ENCODE data around the gene MYMK. TPM values are rescaled to one million over a fixed set of nuclear protein-coding genes. Genes with fewer than 3 reads are reported as not detected.
"Not testable (repeated sequence)": the region's sequence is repeated elsewhere in the genome, so short reads cannot be mapped to it uniquely, and the experiment has no call there.

The MYMK gene
- not detected for polyA plus RNA-seq

DNA sequence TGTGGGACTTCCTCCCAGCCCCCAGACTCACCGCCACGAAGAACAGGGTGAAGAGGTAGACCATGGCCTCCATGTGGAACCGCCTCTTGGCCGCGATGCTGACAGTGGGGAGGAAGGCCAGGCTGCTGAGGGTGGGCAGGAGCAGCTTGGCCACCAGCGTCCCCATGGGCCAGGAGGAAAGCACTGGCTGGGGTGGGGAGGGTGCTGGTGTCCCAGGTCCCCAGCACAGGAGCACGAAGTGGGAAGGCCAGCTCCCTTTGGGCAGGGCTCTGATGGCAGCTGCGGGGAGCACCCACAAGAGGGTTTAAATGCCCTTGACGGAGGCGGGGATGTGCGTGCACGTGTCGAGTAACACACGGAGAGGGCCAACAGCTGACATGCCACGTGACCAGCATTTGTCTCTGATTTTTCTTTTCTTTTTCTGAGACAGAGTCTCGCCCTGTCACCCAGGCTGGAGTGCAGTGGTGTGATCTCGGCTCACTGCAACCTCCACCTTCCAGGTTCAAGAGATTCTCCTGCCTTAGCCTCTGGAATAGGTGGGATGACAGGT lies at the start of gene MYMK:
Gene MYMK, minus strand, starts transcription at position 281 of the 550 bp plus-strand sequence. Its CDS starts 115 bp downstream, at position 166.
- WGBS, 3 donors: 93 to 95% (median 95%) methylated on average over 17 of the region's 17 CpGs
- no peak within 1 kb of the TSS for H3K27ac ChIP-seq (ENCODE audit: low read depth, low read length)

DNA sequence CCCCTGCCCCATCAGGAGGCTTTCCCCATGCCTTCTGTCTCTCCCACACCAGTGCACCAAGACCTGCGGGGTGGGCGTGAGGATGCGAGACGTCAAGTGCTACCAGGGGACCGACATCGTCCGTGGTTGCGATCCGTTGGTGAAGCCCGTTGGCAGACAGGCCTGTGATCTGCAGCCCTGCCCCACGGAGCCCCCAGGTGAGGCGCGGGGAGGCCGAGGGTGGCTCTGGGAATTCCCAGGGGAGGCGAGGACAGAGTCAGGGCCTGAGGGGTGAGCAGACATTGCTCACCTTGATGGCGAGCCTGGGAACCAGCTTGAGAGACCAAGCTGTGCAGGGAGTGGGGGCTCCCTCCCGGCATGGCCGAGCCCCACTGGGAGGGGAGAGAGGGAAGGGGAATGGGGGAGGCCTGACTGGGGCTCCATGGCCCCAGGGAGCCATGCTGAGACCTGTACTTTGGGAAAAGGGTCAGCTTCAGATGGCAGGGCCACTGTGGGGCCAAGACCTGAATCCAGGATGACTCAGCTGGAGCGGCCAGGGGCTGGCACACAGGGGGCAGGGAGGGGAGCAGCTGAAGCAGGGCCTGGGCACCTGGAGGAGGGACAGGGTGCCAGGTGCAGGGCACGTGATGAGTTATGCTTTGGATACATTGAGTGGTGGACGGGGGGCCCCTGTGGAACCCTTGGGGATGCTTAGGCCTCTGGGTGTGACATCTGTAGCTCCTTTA lies 49.2 kb upstream of the MYMK start:
- 87 to 92% (median 92%) methylated on average over 20 to 21 of the region's 21 CpGs for WGBS, 3 donors
- H3K27ac ChIP-seq (ENCODE audit: low read depth, low read length): no peak overlapping the region

DNA sequence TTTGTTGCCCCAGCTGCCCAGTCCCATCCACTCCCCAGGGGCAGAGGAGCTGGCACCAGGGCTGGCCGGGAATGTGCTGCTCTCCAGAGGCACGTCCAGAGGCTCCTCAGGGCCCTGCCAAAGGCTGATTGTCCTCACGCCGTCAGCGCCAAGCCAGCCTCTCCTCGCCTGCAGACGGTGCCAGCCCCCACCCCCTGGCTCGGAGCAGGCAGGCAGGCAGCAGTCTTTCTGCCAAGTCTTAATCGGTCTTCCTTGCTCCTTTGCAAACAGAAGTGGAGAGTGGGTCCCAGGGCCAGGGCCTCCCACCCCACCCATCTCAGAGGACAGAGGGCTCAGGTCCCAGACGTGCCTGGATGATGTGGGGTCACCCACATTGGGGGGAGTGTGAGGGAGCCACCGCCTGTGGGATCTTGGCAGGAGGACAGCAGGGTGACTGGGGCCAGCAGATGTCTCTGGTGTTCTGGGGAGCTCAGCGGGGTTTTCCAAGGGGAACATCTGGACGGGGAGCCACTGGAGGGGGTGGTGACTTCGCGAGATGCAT lies 48.1 kb upstream of the MYMK start:
- H3K27ac ChIP-seq (ENCODE audit: low read depth, low read length): no peak overlapping the region
- 46 to 54% (median 48%) methylated on average over 15 of the region's 15 CpGs for WGBS, 3 donors

DNA sequence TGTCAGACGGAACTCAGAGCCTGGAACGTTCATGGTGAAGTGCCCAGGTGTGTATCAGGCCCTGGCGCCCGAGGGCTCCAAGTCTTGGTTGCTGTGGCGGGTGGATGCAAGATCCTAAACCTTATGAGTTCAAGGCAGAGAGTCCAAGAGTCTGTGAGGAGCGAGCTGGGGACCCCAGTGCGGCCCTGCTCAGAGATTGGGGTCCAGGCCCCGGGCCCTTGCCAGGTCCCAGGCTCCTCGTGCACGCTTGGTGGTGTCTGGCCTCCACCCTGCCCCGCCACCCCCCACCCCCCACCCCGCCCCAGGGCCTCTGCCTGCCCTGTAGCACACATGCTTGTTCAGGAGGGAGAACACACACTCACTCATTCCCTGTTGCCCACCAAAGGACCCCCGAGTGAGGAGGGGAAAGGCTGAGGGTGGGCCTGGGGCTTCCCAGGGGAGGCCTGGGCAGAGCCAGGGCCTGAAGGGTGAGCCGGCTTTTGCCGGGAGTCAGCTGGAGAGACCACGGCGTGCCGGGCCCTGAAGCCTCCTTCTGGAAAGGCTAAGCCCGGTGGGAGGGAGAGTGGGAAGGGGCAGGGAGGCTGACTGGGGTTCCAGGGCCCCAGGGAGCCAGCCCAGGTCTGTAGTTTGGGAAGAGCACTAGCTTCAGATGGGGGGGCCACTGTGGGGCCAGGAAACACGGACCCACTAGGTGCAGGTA lies 47.3 kb upstream of the MYMK start:
- WGBS, 3 donors: 78 to 87% (median 86%) methylated on average over 15 to 20 of the region's 20 CpGs
- H3K27ac ChIP-seq (ENCODE audit: low read depth, low read length): no peak overlapping the region

DNA sequence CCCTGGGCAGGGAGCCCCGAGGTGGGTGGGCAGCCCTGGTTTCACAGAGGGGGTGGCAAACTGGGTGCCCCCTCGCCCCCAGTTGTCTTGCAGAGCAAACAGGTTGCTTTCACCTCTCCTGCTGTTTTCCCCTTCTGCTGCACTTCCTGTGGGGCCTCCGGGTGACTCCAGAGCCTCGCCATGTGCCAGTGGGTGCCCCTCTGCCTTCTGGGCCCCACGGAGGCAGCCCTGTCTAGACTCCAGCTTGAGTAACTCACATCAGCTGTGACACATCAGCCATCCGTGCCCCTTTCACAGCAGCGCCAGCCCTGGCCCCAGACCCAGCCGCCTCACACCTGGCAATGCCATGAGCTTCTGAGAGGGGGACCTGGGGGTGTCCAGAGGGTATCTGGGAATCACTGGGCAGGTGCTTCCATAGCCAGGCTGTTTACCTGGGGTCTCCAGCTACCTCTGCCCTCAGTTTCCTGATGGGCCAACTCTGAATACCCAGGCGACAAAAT lies 46.7 kb upstream of the MYMK start:
- 75 to 84% (median 75%) methylated on average over 8 to 9 of the region's 9 CpGs for WGBS, 3 donors
- no peak overlapping the region for H3K27ac ChIP-seq (ENCODE audit: low read depth, low read length)

GRCh38 chr9:133570691-133571080 lies 45.9 kb upstream of the MYMK start:
- no peak overlapping the region for H3K27ac ChIP-seq (ENCODE audit: low read depth, low read length)
- 76 to 83% (median 77%) methylated on average over 16 of the region's 16 CpGs for WGBS, 3 donors

GRCh38 chr9:133569891-133570690 lies 45.3 kb upstream of the MYMK start:
- 58 to 72% (median 66%) methylated on average over 36 of the region's 36 CpGs for WGBS, 3 donors
- no peak overlapping the region for H3K27ac ChIP-seq (ENCODE audit: low read depth, low read length)

GRCh38 chr9:133569121-133569785 lies 44.5 kb upstream of the MYMK start:
- H3K27ac ChIP-seq (ENCODE audit: low read depth, low read length): no peak overlapping the region
- WGBS, 3 donors: 80 to 89% (median 86%) methylated on average over 14 of the region's 14 CpGs

DNA sequence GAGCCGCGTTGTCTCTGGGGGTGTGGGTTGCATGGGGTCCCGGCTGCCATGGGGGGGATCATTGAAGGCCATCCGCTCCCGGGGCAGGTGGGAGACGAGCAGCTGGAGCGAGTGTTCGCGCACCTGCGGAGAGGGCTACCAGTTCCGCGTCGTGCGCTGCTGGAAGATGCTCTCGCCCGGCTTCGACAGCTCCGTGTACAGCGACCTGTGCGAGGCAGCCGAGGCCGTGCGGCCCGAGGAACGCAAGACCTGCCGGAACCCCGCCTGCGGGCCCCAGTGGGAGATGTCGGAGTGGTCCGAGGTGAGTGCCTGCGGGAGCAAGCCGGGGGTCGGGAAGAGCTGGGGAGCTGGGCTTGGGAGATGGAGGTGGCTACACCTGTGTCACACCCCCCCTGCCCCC lies 43.4 kb upstream of the MYMK start:
- WGBS, 3 donors: 80 to 94% (median 93%) methylated on average over 31 to 33 of the region's 33 CpGs
- no peak overlapping the region for H3K27ac ChIP-seq (ENCODE audit: low read depth, low read length)

DNA sequence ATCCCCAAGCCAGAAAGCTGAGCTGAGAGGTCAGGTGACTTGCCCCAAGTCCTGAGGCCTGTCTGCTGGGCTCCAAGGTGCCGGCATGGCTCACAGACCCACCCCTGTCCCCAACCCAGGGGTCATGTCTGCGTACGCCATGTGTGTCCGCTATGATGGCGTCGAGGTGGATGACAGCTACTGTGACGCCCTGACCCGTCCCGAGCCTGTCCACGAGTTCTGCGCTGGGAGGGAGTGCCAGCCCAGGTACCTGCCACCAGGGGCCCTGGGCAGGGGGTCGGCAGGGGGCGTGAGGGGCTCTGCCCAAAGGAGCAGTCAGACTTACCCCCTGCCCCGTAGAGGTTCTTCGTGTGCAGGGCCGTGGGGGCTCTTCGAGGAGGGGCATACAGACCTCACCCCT lies 42.1 kb upstream of the MYMK start:
- WGBS, 3 donors: 82 to 94% (median 93%) methylated on average over 17 of the region's 17 CpGs
- no peak overlapping the region for H3K27ac ChIP-seq (ENCODE audit: low read depth, low read length)

- H3K27ac ChIP-seq (ENCODE audit: low read depth, low read length): no peak overlapping the region
- WGBS, 3 donors: 82 to 93% (median 89%) methylated on average over 14 of the region's 14 CpGs
Measured at GRCh38 chr9:133566382-133566781, 41.6 kb upstream of the MYMK start.

GRCh38 chr9:133564451-133565116 lies 39.8 kb upstream of the MYMK start:
- WGBS, 3 donors: 63 to 81% (median 69%) methylated on average over 11 of the region's 11 CpGs
- H3K27ac ChIP-seq (ENCODE audit: low read depth, low read length): no peak overlapping the region

- H3K27ac ChIP-seq (ENCODE audit: low read depth, low read length): not testable (repeated sequence)
Measured at GRCh38 chr9:133563814-133564213, 39.1 kb upstream of the MYMK start.

GRCh38 chr9:133563291-133563796 lies 38.6 kb upstream of the MYMK start:
- 13 to 17% (median 14%) methylated on average over 14 of the region's 14 CpGs for WGBS, 3 donors
- no peak overlapping the region for H3K27ac ChIP-seq (ENCODE audit: low read depth, low read length)

- H3K27ac ChIP-seq (ENCODE audit: low read depth, low read length): no peak overlapping the region
- WGBS, 3 donors: 86 to 93% (median 91%) methylated on average over 22 to 54 of the region's 54 CpGs
Measured at GRCh38 chr9:133562611-133563290, 38.0 kb upstream of the MYMK start.

GRCh38 chr9:133561976-133562554 lies 37.3 kb upstream of the MYMK start:
- WGBS, 3 donors: 84 to 88% (median 86%) methylated on average over 9 to 32 of the region's 32 CpGs
- no peak overlapping the region for H3K27ac ChIP-seq (ENCODE audit: low read depth, low read length)
